Stimulated activated CD8-positive, alpha-beta memory T cell treated with anti-CD3 and anti-CD28 coated beads, Interleukin-12 subunit alpha, Interleukin-12 subunit beta, amount 100 ng/mL, for 1 hour (primary cell): ENCODE data around the gene TMEM245.
"Not testable (repeated sequence)": the region's sequence is repeated elsewhere in the genome, so short reads cannot be mapped to it uniquely, and the experiment has no call there.

Experiments used
- DNase-seq: peaks from one replicate; pipeline ENCODE4 v3.0.0-alpha.2; 2020; ENCODE audit warnings: low read depth

The TMEM245 gene

GRCh38 chr9:109132567-109133021, 12.8 kb upstream of the TMEM245 start:
- no peak for DNase-seq

GRCh38 chr9:109129470-109130197, 9.9 kb upstream of the TMEM245 start:
- DNase-seq = no peak

- not testable (repeated sequence) for DNase-seq
Measured at GRCh38 chr9:109126671-109127070, 6.9 kb upstream of the TMEM245 start.

- no peak for DNase-seq
Measured at GRCh38 chr9:109124121-109124520, 4.4 kb upstream of the TMEM245 start.

- no peak for DNase-seq
Measured at GRCh38 chr9:109122726-109123621, 3.2 kb upstream of the TMEM245 start.

- DNase-seq = no peak
Measured at GRCh38 chr9:109121232-109121796, 1.6 kb upstream of the TMEM245 start.

GRCh38 chr9:109120204-109120789, 550 bp upstream of the TMEM245 start:
- no peak for DNase-seq

- DNase-seq = no peak
Measured at GRCh38 chr9:109118808-109119438, 824 bp downstream of the TMEM245 start.

GRCh38 chr9:109117856-109118807, 1.6 kb downstream of the TMEM245 start:
- no peak for DNase-seq

- DNase-seq = no peak
Measured at GRCh38 chr9:109115931-109116526, 3.7 kb downstream of the TMEM245 start.

- no peak for DNase-seq
Measured at GRCh38 chr9:109114670-109115069, 5.1 kb downstream of the TMEM245 start.

GRCh38 chr9:109113892-109114609, 5.7 kb downstream of the TMEM245 start:
- no peak for DNase-seq

GRCh38 chr9:109113254-109113653, 6.5 kb downstream of the TMEM245 start:
- DNase-seq = no peak

- DNase-seq = no peak
Measured at GRCh38 chr9:109110329-109111021, 9.3 kb downstream of the TMEM245 start.

- no peak for DNase-seq
Measured at GRCh38 chr9:109109967-109110328, 9.8 kb downstream of the TMEM245 start.

- DNase-seq = no peak
Measured at GRCh38 chr9:109108318-109108717, 11.4 kb downstream of the TMEM245 start.

GRCh38 chr9:109107402-109108240, 12.1 kb downstream of the TMEM245 start:
- DNase-seq = no peak

- no peak for DNase-seq
Measured at GRCh38 chr9:109101810-109102209, 17.9 kb downstream of the TMEM245 start.
